Endothelial cell (in vitro differentiated cells): Measurements from ENCODE around the gene ZP4. TPM values are rescaled to one million over a fixed set of nuclear protein-coding genes. Genes with fewer than 3 reads are reported as not detected.

Experiments used
- DNase-seq: peaks from one replicate; pipeline ENCODE4 v3.0.0; 2021; ENCODE audit warnings: low spot score
- H3K27ac Mint-ChIP-seq: one replicate; pipeline ENCODE4 v1.8.0; 2021; ENCODE audit warnings: mixed read lengths, inconsistent platforms; ENCODE audit not compliant: unreplicated experiment
- H3K27me3 Mint-ChIP-seq: one replicate; pipeline ENCODE4 v1.8.0; 2021; ENCODE audit warnings: mild to moderate bottlenecking, moderate library complexity, mixed read lengths, inconsistent platforms; ENCODE audit not compliant: unreplicated experiment
- H3K36me3 Mint-ChIP-seq: one replicate; pipeline ENCODE4 v1.8.0; 2021; ENCODE audit warnings: mild to moderate bottlenecking, low read depth, mixed read lengths, inconsistent platforms; ENCODE audit not compliant: unreplicated experiment
- H3K4me1 Mint-ChIP-seq: one replicate; pipeline ENCODE4 v1.8.0; 2021; ENCODE audit warnings: mild to moderate bottlenecking, mixed read lengths, inconsistent platforms; ENCODE audit not compliant: unreplicated experiment
- H3K4me3 Mint-ChIP-seq: one replicate; pipeline ENCODE4 v1.8.0; 2021; ENCODE audit warnings: mild to moderate bottlenecking, mixed read lengths, inconsistent platforms; ENCODE audit not compliant: unreplicated experiment
- H3K9me3 Mint-ChIP-seq: one replicate; pipeline ENCODE4 v1.8.0; 2021; ENCODE audit warnings: mixed read lengths, inconsistent platforms; ENCODE audit not compliant: unreplicated experiment
- CTCF ChIP-seq: fragments of 200-600 bp; sonication (generic); IDR thresholded peaks from one replicate; pipeline ENCODE4 v1.5.0; 2021; ENCODE audit warnings: antibody characterized with exemption; ENCODE audit not compliant: unreplicated experiment
- total RNA-seq: library from RNA; stranded (reverse); fragmentation: NEBNext Ultra II Directional; extraction: Animal tissue kit (Norgen Biotek cat#: 25700); gene quantifications from one replicate; pipeline ENCODE4 v1.2.1, GENCODE V29; 2021; ENCODE audit not compliant: unreplicated experiment

ZP4 gene
- total RNA-seq, 1 donor from 2014 or later, result not detected

GRCh38 chr1:237834461-237834860, 56.3 kb downstream of the ZP4 start:
- no peak overlapping the region for H3K27ac Mint-ChIP-seq
- no peak for TF ChIP-seq CTCF
- no peak for DNase-seq
- H3K4me1 Mint-ChIP-seq, result peaks cover 28% of the 10 kb centered on the region
- no peak overlapping the region for H3K4me3 Mint-ChIP-seq
- peaks cover 2% of the 10 kb centered on the region for H3K27me3 Mint-ChIP-seq
- H3K9me3 Mint-ChIP-seq, result no peaks in the 10 kb centered on the region
- no peaks in the 10 kb centered on the region for H3K36me3 Mint-ChIP-seq

GRCh38 chr1:237834048-237834447, 56.7 kb downstream of the ZP4 start:
- H3K36me3 Mint-ChIP-seq, result no peaks in the 10 kb centered on the region
- H3K4me3 Mint-ChIP-seq, result no peak overlapping the region
- peaks cover 2% of the 10 kb centered on the region for H3K27me3 Mint-ChIP-seq
- peaks cover 28% of the 10 kb centered on the region for H3K4me1 Mint-ChIP-seq
- TF ChIP-seq CTCF, result no peak
- H3K9me3 Mint-ChIP-seq, result no peaks in the 10 kb centered on the region
- no peak for DNase-seq
- H3K27ac Mint-ChIP-seq, result no peak overlapping the region

GRCh38 chr1:237832858-237833257, 57.9 kb downstream of the ZP4 start:
- Mint-ChIP-seq H3K4me3 (no peak overlapping the region), H3K36me3 (peaks cover 3% of the 10 kb centered on the region), H3K27ac (no peak overlapping the region), H3K9me3 (no peaks in the 10 kb centered on the region), H3K4me1 (peaks cover 28% of the 10 kb centered on the region), H3K27me3 (peaks cover 2% of the 10 kb centered on the region)
- no peak for DNase-seq
- TF ChIP-seq CTCF, result no peak
